NOMO-1 (cell line): ENCODE results near the gene WDR72.
"Not testable (repeated sequence)": the region's sequence is repeated elsewhere in the genome, so short reads cannot be mapped to it uniquely, and the experiment has no call there.

Source experiments
- DNase-seq, 2 experiments: peaks; one replicate each; lab custom pipeline; 2025; ENCODE audit not compliant: unreplicated experiment in 2 of 2; lab: John Stamatoyannopoulos, UW

Gene WDR72

DNA sequence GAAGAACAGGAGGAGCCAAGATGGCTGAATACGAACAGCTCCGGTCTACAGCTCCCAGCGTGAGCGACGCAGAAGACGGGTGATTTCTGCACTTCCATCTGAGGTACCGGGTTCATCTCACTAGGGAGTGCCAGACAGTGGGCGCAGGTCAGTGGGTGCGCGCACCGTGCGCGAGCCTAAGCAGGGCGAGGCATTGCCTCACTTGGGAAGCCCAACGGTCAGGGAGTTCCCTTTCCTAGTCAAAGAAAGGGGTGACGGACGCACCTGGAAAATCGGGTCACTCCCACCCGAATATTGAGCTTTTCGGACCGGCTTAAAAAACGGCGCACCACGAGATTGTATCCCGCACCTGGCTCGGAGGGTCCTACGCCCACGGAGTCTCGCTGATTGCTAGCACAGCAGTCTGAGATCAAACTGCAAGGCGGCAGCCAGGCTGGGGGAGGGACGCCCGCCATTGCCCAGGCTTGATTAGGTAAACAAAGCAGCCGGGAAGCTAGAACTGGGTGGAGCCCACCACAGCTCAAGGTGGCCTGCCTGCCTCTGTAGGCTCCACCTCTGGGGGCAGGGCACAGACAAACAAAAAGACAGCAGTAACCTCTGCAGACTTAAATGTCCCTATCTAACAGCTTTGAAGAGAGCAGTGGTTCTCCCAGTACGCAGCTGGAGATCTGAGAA, 218.7 kb downstream of the WDR72 start:
- not testable (repeated sequence) for DNase-seq

DNA sequence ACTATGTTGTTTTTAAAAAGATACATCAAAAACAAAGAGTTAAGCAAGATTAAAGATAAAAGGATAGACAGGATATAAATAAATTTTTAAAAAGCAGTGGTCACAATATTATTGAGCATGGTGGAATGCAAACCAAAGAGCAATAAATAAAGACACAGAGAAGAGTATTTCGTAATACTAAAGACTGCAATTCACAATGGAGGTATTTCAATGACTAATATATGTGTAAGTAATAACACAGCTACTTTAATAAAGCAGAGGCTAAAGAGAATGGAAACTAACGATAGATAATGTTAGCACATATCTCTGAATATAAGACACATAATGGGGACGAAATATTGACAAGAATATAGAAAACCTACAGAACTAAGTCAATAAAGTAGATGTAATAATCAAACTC, 219.6 kb downstream of the WDR72 start:
- no peak for DNase-seq

DNA sequence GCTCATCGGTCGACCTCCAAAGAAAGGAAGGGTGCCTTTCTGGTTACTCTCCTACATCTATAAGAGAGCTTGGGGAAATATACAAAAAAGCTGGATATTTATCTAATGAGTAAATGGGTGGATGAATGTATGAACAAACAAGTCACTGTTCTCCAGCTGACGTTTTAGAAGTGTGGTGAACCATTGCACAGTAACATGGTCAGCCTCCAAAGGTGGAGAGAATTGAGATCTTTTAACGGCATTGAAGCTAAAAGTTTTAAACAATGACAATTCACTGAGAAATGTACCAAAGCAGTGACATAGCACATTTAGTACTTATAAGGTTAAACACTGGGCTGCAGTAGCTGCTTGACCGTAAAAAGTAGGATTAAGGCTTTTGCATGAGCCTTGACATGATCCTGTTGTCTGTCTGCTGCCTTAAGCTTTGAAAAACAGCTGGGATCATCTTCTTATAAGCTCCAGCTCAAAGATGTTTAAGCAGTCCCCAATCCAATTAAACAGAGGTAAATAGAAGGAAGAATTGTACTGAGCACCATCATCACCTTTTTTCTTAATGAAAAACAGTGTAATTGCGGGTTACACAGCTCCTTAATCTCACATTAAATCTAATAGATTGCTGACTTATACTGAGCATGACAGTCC, 222.9 kb downstream of the WDR72 start:
- DNase-seq: no peak

DNA sequence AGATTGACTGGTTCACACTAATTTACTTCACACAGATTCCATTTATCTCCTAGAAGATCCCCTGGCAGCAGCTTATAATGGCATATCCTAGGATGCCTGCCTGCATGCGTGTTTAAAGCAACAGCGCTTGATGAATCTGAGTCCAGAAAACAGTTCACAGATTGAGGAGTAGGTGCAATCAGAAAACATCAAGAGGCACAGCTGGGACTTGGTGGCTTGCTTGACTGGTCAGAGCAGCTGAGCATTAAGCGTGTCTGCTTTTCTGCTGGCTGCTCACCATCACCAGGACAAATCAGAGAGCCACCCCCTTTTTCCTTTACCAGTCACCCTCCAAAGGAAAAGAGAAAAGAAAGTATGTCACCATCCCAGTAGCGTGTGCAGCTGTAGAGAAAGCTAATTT, 223.6 kb downstream of the WDR72 start:
- no peak for DNase-seq

DNA sequence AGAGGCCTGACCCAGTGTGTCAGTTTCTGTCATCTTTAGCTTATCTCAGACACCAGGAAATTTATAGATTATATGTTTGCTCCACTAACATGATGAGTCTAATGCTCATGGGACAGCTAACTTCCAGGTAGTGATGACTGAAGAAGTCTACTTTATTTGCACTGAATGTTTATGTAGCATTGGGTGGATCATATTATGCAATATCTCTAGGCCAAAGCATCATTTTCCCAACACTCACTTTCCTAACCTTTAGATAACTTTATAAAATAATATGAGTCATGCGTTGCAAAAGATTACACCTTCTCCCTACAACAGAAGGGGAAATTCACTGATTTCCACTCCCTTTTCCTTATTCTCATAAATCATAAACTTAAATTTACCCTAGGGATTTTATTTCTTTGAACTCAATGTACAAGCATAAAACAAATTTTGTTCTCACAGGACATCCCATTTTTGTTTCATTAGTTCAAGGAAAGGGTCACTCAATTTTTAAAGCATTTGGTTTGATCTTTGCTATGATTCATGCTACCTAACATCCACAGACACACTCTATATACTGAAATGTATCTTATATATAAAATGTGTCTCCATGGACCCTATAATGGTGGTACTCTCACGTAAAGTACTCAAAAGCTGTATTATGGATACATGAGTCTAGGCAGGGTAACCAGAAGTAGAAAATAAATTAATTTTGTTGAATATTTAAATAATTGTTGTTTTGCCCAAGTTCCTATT, 225.2 kb downstream of the WDR72 start:
- no peak for DNase-seq

DNA sequence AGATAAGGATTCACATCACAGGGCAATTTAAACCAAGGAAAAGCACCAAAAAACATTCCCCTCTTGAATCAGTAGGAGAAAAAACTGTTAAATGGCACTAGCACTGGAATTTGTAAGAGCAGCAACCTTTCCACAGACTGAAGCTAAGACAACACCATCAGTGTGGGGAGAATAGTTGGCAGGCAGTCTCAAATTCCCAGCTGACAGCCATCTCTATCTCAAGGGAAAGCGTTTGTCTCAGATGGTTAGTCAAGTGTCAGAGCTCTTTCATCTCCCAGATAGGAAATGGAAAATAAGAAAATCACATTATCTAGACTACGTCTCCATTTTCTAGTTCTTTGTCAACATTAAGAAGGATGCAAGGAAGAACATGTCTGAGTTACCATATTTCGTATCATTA, 228.7 kb downstream of the WDR72 start:
- no peak for DNase-seq

DNA sequence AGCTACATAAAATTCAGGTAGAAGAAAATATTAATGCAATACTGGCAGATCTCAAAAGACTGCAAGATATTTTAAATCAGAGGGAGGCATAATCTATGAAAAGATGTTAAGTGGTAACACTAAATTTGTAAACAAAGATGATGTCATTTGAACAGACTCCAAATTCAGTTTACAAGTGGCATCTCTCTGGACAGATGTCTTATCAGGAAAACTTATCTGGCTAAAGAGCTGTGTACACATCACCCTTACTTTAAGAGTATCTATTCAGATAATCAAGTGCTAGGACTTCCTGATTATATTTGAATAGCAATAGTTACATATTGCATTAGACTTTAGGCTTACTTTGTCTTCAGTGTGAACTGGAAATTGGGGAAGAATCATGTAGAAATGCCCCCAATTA, 231.5 kb downstream of the WDR72 start:
- DNase-seq: no peak

DNA sequence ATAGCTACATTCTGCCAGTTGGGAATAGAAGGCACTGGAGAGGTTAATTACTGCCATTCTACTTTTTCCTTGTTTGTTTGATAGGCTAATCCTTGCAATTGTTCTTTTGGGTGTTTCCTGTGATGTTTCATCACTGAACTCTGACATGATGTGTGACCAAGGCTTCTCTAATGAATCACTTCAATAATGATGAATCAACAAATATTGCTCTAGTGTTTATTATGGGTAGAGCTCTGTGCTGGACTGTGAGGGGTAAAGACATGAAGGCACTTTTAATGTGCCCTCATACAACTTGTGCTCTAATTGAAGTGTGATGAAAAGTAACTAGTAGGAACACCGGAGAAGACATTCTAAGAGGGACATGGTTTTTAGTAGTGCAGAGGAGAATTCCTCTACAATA, 233.6 kb downstream of the WDR72 start:
- DNase-seq: no peak

DNA sequence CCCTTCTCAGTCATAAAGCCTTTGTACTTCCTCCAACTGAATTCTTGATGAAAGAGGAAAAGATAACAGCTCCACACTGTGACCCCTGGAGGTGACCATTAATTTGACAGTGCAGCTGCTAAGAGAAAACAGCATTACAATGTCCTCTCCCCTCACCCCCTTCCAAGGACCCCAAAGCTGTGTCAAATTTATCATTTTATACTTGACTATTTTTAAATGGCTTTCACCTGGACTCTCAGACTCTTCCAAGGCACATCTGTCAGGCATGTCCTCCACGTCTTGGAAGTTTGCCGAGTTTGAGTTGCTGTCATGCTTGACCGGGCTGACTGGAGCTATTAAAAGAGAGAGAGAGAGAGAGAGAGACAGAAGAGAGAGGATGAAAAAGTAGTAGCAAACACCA, 236.5 kb downstream of the WDR72 start:
- no peak for DNase-seq

DNA sequence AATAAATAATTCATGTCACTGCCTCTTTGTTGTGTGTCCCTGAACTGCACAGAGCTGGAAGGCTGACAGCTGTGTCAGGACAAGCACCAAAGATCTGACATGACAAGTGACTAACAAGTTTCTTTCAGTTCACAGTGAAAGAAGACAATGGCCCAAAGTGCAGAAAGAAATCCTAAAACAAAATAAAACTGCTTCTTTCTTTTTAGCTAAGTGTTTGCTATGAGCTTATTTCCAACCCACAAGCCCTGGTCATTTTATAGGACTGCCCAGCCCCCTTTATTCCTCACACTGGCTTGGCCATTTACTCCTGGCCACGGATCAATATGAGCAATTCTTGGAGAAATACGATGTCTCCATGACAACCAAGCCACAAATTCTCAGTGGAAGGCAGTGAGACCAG, 238.5 kb downstream of the WDR72 start:
- DNase-seq: no peak

DNA sequence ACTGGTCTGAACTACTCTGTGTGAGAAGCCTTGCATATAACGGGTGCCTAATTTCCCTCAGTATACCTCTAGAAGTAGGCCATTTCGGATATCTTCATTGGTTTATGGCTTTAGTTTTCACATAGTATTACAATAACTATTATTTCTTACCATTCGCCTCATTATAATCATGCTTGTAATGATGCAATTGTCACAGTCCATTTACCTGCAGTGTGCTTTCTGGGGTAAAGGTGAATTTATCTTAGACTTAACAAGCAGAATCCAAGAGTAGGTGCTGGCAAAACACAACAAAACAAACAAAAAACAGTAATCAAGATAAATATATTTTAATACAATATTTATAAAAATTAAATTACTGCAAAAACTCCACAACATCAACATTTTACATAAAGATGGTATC, 246.0 kb downstream of the WDR72 start:
- no peak for DNase-seq

DNA sequence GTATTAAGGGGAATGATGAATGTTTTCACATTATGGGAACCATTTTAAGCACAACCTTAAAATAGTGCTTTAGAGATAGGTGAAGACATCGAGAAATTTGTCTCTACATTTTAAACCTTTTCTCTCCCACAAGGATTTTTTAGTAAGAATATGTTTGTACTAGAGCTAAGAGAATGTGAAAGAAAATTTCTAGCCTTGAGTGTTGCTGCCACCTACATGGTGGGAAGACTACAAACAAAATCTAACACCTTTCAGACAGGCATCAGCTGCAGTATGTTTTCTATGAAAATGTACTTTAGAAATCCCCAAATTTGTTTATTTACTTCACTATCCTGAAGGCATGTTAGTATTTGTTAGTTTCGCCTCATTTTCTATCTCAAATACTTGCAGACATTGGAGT, 247.4 kb downstream of the WDR72 start:
- no peak for DNase-seq

DNA sequence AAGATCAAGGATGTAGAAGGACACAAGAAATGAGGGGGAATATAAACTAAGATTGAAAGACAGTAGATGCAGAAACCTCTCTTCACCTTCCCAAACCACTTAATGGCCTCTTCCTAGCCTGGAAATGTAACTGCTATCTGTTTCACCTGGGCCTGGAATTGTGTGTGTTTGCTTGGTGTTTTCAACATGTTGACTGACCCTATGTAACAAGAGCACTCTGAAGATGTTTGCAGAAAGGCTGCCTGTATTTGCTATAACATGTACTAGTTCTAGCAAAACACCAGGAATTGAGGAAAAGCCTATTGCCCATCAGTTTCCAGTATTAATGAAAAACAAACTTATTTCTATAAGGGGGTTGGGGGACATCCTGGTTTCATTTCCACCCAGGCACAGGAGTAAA, 248.3 kb downstream of the WDR72 start:
- DNase-seq: no peak

DNA sequence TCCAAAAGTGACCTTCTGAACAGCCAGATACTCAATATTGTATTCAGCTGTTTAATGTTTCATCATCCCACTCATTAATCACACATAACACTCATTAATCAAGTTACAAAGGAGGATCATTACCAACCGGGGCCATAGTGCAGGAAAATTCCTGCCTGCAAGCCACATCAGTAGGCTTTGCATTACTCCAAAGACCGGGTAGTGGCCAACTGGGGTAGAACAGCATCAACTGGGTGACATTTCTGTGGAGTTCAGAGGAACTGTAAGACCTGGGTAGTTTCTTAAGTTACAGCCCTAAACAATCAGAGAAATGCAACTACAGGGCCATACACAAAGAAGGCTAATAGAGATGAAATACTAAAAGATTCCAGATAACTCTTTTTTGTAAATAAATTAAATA, 253.1 kb downstream of the WDR72 start:
- no peak for DNase-seq

DNA sequence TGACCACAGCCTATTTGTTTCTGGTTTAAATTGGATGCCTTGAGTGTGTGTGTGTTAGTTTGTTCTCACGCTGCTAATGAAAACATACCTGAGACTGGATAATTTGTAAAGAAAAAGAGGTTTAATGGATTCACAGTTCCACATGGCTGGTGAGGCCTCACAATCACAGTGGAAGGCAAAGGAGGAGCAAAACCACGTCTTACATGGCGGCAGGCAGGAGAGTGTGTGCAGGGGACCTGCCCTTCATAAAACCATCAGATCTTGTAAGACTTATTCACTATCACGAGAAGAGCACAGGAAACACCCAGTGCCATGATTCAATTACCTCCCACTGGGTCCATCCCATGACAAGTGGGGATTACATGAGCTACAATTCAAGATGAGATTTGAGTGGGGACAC, 260.5 kb downstream of the WDR72 start:
- no peak for DNase-seq

DNA sequence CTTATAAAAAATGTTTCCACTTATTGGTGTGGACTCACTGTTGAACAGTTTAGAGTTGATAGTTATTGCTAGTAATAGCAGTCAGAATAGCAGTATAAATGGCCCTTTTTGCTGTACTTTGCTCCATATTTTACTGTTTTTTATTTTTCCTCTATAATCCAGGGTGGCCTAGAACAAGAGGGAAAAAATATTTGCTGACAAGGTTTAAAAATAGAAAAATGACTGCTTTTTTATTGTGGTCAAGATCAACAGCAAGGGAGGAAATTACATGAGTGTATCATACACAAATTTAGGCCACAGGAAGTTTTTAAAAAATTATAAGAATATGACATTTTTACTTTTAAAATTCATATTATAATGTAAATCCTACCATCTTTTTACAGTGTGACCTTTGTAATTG, 269.1 kb downstream of the WDR72 start:
- no peak for DNase-seq

DNA sequence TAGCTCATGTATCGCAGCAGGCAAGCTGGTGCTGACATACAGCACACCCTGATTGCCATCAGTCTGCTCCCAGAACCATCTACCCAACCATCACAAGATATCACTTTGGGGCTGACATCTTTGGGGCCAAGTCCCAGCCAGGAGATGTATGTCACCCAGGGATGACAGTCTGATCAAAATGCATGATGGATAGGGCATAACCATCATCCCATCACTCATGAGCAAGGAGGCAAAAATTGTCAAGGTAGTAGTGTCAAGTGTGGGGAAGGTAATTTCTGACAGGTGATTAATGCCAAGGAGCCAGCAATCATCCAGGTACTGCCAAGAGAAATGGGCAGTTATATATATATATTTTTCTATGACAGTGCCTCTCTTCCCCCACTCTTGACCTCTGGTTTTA, 277.4 kb downstream of the WDR72 start:
- DNase-seq: no peak

DNA sequence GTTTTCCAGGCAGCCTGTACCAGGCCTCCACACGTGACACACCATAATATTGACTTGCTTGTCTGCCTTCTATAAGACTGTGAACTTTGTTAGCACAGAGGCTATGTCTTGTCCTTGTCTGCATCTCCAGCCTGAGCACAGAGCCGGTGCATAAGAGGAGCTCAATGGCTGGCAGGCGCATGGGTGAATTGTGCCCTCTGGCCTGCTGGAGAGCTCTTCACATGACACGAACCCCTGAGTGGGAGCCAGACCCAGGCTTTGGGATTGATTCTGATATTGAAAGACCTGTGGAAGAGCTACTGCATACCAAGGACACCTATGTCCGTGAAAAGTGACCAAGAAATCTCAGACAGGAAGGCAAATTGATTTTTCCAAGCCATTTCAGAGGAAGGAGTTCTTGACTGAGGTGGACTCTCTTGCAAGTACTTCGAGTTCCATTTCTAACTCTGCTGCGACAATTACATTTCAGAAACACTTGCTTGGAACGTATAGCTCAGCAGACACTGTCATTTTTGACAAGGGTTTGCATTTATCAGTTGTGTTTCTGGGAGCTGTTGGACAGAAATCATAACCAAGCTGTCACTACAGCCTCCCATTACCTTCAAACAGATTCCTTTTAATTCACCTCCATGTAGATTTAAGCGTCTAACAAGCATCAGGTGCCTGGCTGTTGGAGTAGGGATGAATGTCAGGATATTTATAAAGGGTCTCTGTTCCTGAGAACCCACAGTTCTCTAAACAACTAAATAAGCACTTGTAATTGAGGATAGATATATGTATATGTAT, 281.3 kb downstream of the WDR72 start:
- no peak for DNase-seq

DNA sequence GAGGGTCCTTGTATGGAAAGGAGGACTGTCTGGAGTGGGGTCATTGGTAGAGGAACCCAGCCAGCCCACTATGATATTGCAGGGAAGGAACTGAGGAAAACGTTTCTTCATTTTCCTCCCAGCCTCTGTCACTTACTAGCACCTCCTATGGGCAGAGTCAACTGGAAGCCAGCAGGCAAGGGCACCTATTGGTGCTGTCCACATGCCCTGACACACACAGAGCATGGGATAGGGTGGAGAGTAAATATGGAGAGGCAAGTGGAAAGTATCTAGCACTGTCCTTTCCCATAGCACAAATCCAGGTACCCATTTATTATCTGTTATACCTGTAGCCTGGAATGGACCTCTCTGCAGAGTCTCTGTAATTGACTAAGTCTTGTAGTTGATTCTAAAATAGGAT, 285.6 kb downstream of the WDR72 start:
- no peak for DNase-seq

DNA sequence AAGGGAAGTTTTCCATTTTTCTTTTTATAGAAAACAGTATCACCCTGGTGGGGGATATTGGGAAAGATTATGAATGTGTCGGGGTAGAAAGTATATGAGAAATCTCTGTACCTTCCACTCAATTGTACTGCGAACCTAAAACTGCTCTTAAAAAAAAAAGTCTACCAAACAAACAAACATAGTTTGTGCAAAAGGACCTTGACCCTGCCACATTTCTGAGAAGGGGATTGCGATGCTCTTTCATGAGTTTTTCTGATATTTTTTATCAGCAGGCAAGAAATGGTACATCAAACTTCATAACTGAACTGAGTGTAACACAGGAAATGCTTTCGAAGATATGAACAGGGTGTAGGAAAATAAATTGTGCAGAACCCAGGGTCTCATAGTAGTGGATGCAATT, 286.0 kb downstream of the WDR72 start:
- no peak for DNase-seq

DNA sequence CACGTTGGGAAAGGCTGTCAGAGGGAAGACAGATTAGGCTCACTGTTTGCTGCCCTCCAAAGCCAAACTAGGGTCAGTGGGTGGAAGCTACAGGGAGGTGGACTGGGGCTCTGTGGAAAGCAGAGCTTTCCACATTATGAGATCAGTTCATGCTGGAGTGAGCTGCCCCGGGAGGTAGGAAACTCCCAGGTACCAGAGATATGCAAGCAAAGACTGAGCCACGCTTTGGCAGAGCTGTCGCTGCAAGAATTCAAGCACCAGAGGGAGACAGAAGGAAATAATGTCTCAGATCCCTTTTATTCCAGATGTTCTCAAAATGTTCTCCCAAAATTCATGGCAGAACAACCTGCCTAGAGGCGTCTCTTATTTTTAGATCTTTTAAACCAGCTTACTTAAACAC, 286.6 kb downstream of the WDR72 start:
- DNase-seq: no peak
